Smooth muscle cell (in vitro differentiated cells): ENCODE measurements around the gene ADGRD2. TPM values are rescaled to one million over a fixed set of nuclear protein-coding genes. Genes with fewer than 3 reads are reported as not detected.

ENCODE experiments used
- DNase-seq: peaks from one replicate; lab custom pipeline; 2025; ENCODE audit not compliant: unreplicated experiment; lab: John Stamatoyannopoulos, UW
- H2AFZ ChIP-seq: fragments of 200-600 bp; sonication (generic); 2 replicates; pipeline ENCODE4 v1.6.0; 2016; ENCODE audit warnings: antibody characterized with exemption, low read depth, mild to moderate bottlenecking
- H3F3A ChIP-seq: fragments of 200-600 bp; sonication (generic); 2 replicates; pipeline ENCODE4 v1.6.0; 2017; ENCODE audit warnings: antibody characterized with exemption, low read depth
- H3K27ac ChIP-seq: fragments of 200-600 bp; sonication (generic); 2 replicates; pipeline ENCODE4 v1.5.1; 2016; ENCODE audit warnings: low read depth, mild to moderate bottlenecking
- H3K27me3 ChIP-seq: fragments of 200-600 bp; sonication (generic); 2 replicates; pipeline ENCODE4 v1.6.1; 2016; ENCODE audit warnings: low read depth, mild to moderate bottlenecking
- H3K36me3 ChIP-seq: fragments of 200-600 bp; sonication (generic); 2 replicates; pipeline ENCODE4 v1.5.1; 2016; ENCODE audit warnings: low read depth
- H3K4me1 ChIP-seq: fragments of 200-600 bp; sonication (generic); 2 replicates; pipeline ENCODE4 v1.5.1; 2016; ENCODE audit warnings: low read depth
- H3K4me2 ChIP-seq: fragments of 200-600 bp; sonication (generic); 2 replicates; pipeline ENCODE4 v1.6.0; 2016; ENCODE audit warnings: mild to moderate bottlenecking
- H3K4me3 ChIP-seq: fragments of 200-600 bp; sonication (generic); 2 replicates; pipeline ENCODE4 v1.5.1; 2016; ENCODE audit warnings: mild to moderate bottlenecking
- H3K79me2 ChIP-seq: fragments of 200-600 bp; sonication (generic); 2 replicates; pipeline ENCODE4 v1.6.0; 2016; ENCODE audit warnings: low read depth, mild to moderate bottlenecking
- H3K9ac ChIP-seq: fragments of 200-600 bp; sonication (generic); 2 replicates; pipeline ENCODE4 v1.6.0; 2016; ENCODE audit warnings: low read depth
- H3K9me3 ChIP-seq: fragments of 200-600 bp; sonication (generic); replicated peaks from 2 replicates; pipeline ENCODE4 v1.5.1; 2016; ENCODE audit warnings: low read depth
- H4K20me1 ChIP-seq: fragments of 200-600 bp; sonication (generic); 2 replicates; pipeline ENCODE4 v1.6.0; 2016; ENCODE audit warnings: low read depth
- WGBS: methylation state at CpG from one replicate; pipeline ENCODE4 v1.1.7; 2016; ENCODE audit warnings: low lambda C conversion rate; 5-methylcytosine and 5-hydroxymethylcytosine counted together
- polyA plus RNA-seq: library from polyadenylated mRNA; unstranded; fragments of >200 nt; fragmentation: Nextera tagmentation; extraction: Ambion mirVana; gene quantifications from 2 replicates; pipeline ENCODE4 v1.2.1, GENCODE V29; 2016
- total RNA-seq: library from RNA; depleted of rRNA; stranded (reverse); fragments of >200 nt; gene quantifications from 2 replicates; pipeline ENCODE4 v1.2.3, GENCODE V29; 2014
- TF ChIP-seq, protein P1 (sequence below): fragments of 200-600 bp; sonication (generic); IDR thresholded peaks from 2 replicates; pipeline ENCODE4 v1.5.1; 2017; ENCODE audit warnings: borderline replicate concordance, mild to moderate bottlenecking, antibody characterized with exemption; ENCODE audit not compliant: insufficient read depth, poor library complexity, severe bottlenecking

ADGRD2 gene
- total and polyA plus RNA-seq, 2 experiments from 2014 or later, result not detected

DNA sequence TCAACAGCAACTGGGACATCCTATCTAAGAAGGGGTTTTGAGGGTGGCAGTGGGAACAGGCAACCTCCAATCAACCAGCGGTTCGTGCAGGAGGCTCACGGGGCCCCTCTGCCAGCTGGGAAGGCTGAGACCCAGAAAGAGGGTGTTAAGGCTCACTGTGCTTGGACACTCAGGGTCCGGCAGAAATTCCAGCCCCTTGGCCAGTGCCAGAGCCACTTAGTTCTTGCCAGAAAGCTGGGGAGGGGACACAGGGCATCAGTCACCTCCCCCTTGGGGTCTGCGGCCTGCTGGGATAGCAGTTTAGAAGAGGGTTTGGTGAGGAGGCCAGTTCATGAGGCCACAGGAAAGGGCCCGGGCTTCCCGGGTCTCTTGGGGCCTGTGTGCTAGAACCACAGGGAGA, 20.5 kb downstream of the ADGRD2 start:
- TF ChIP-seq, protein P1, sequence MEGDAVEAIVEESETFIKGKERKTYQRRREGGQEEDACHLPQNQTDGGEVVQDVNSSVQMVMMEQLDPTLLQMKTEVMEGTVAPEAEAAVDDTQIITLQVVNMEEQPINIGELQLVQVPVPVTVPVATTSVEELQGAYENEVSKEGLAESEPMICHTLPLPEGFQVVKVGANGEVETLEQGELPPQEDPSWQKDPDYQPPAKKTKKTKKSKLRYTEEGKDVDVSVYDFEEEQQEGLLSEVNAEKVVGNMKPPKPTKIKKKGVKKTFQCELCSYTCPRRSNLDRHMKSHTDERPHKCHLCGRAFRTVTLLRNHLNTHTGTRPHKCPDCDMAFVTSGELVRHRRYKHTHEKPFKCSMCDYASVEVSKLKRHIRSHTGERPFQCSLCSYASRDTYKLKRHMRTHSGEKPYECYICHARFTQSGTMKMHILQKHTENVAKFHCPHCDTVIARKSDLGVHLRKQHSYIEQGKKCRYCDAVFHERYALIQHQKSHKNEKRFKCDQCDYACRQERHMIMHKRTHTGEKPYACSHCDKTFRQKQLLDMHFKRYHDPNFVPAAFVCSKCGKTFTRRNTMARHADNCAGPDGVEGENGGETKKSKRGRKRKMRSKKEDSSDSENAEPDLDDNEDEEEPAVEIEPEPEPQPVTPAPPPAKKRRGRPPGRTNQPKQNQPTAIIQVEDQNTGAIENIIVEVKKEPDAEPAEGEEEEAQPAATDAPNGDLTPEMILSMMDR, result no peak
- Histone ChIP-seq H3K27me3 (no peaks in the 10 kb centered on the region), H3K9ac (no peak overlapping the region), H3K36me3 (no peaks in the 10 kb centered on the region), H3K9me3 (no peaks in the 10 kb centered on the region), H3K4me2 (no peak overlapping the region), H3K4me3 (no peak overlapping the region), H4K20me1 (no peaks in the 10 kb centered on the region), H3K27ac (no peak overlapping the region), H3K79me2 (no peaks in the 10 kb centered on the region), H2AFZ (no peak overlapping the region), H3K4me1 (no peaks in the 10 kb centered on the region), H3F3A (no peaks in the 10 kb centered on the region)
- WGBS, result 93% methylated on average over 7 of the region's 7 CpGs
- no peak for DNase-seq

- Histone ChIP-seq H3K9me3 (no peaks in the 10 kb centered on the region), H2AFZ (no peak overlapping the region), H3K9ac (no peak overlapping the region), H3F3A (no peaks in the 10 kb centered on the region), H3K4me3 (no peak overlapping the region), H3K27ac (no peak overlapping the region), H3K36me3 (no peaks in the 10 kb centered on the region), H3K79me2 (no peaks in the 10 kb centered on the region), H3K4me2 (no peak overlapping the region), H4K20me1 (no peaks in the 10 kb centered on the region), H3K4me1 (no peaks in the 10 kb centered on the region), H3K27me3 (no peaks in the 10 kb centered on the region)
- TF ChIP-seq, protein P1, result no peak
- 89% methylated on average over 9 of the region's 9 CpGs for WGBS
- no peak for DNase-seq
These were observed 21.5 kb downstream of the ADGRD2 start for GRCh38 chr9:124471761-124472160.

DNA sequence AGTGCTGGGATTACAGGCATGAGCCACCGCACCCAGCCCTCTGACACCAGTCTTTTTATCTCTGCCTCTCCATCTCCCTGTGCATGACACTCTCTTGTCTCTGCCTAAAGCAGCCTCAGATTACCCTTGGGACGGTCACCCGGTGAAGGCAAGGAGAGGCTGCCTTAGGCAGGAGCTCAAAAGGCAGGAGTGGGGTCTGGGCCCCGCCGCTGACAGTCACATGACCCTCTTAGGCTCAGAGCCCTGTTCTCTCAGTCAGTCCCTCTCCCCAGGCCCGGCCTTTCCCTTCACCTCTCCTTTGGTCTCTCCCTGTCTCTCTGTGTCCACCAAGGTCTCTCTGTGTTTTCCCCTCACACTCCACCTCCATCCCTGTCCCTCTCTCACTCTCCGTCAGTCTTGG, 22.5 kb downstream of the ADGRD2 start:
- no peaks in the 10 kb centered on the region for H3F3A ChIP-seq
- peaks cover 2% of the 10 kb centered on the region for H3K27me3 ChIP-seq
- 78% methylated on average over 7 of the region's 7 CpGs for WGBS
- H2AFZ ChIP-seq, result no peak overlapping the region
- no peaks in the 10 kb centered on the region for H4K20me1 ChIP-seq
- peaks cover 6% of the 10 kb centered on the region for H3K4me1 ChIP-seq
- H3K4me3 ChIP-seq, result no peak overlapping the region
- no peaks in the 10 kb centered on the region for H3K36me3 ChIP-seq
- no peak overlapping the region for H3K27ac ChIP-seq
- TF ChIP-seq, protein P1, result no peak
- no peak overlapping the region for H3K4me2 ChIP-seq
- DNase-seq, result no peak
- H3K9me3 ChIP-seq, result no peaks in the 10 kb centered on the region
- H3K79me2 ChIP-seq, result no peaks in the 10 kb centered on the region
- H3K9ac ChIP-seq, result no peak overlapping the region

- H3K4me2 ChIP-seq, result no peak overlapping the region
- TF ChIP-seq, protein P1, result no peak
- no peak overlapping the region for H3K9ac ChIP-seq
- H3K79me2 ChIP-seq, result no peaks in the 10 kb centered on the region
- no peaks in the 10 kb centered on the region for H3F3A ChIP-seq
- peaks cover 11% of the 10 kb centered on the region for H3K4me1 ChIP-seq
- no peaks in the 10 kb centered on the region for H3K9me3 ChIP-seq
- 89% methylated on average over 10 of the region's 10 CpGs for WGBS
- DNase-seq, result no peak
- H3K27ac ChIP-seq, result no peak overlapping the region
- no peaks in the 10 kb centered on the region for H4K20me1 ChIP-seq
- H3K27me3 ChIP-seq, result peaks cover 6% of the 10 kb centered on the region
- H3K36me3 ChIP-seq, result no peaks in the 10 kb centered on the region
- no peak overlapping the region for H2AFZ ChIP-seq
- H3K4me3 ChIP-seq, result no peak overlapping the region
These were observed 23.1 kb downstream of the ADGRD2 start for GRCh38 chr9:124473310-124473709.
